GM19035 (cell line): ENCODE results near the gene TMA16.
A peak's percentile ranks its signal among the peaks of the same experiment; 100 is the strongest.
"Not testable (repeated sequence)": the region's sequence is repeated elsewhere in the genome, so short reads cannot be mapped to it uniquely, and the experiment has no call there.

Source experiments
- ATAC-seq: cut with Tn5 transposase; IDR thresholded peaks from one replicate; pipeline ENCODE4 v1.9.1; 2021; ENCODE audit not compliant: unreplicated experiment

Gene TMA16

DNA sequence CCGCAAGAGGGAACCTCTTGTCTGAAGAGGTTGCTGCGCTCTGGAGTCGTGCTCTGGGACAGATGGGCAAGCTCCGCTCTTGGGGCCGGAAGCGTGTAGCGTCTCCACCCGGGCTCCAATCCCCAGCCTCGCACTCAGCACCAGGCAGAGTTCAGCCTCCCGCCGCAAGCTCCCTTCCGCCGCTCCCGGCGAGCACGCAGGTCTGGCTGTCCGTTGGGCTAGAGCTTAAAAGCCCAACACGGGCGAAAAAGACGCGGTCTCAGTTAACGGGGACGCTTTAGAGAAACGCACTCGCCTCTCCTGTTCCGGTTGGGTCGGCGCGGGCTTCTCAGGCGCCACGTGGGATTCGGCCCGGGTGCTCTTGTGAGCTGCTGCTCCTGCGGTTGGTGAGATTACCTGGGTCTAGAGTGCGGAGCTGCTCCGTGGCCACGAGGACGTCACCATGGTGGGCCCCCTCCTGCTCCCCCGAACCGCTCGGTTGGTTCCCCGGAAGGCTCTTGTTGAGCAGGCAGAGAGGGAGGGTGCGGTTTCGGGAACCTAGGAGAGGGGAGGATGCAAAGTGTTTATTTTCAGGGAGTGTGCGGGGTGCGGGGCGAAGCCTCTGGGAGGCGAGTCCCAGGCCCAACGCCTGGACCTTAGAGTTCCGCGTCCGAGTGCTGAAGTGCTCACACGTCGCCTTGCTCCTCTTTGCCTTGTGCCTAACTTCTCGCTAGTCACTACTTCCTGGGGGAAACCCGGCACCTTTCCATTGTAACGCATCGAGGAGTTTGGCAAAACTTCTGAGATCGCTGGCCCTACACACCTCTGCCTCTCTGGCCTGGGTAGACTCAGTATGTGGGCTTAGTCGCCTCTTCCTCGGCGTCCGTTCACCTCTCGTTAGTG is at the start of gene TMA16:
TSS of gene TMA16 (plus strand) at position 331 of the 882 bp plus-strand sequence. CDS start at position 443, 112 bp downstream.
- ATAC-seq: peak; percentile 84

DNA sequence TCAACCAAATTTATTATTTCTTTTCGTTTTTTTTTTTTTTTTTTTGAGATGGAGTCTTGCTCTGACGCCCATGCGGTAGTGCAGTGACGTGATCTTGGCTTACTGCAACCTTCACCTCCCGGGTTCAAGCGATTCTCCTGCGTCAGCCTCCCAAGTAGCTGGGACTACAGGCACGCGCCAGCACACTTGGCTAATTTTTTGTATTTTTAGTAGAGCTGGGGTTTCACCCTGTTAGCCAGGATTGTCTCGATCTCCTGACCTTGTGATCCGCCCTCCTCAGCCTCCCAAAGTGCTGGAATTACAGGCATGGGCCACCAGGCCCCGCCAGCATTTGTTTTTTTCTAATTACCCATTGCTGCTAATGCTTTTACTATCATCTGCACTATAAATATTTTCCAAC is 47.5 kb upstream of the TMA16 start:
- not testable (repeated sequence) for ATAC-seq

DNA sequence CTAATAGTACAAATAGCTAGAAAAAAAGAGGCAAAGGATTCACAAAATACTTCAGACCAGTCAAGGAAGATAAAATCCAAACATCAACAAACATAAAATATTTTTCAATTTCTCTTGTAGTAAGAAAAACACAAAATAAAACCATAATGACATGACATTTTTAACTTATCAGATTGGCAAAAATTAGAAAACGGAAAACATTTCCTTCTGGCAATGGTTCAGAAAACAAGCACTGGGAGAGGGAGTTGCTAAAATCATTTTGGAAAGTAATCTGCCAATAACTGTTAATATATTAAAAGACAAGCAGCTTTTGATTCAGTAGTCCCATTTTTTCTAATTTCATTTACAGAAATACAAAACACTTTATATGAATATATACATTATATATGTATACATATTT is 47.0 kb upstream of the TMA16 start:
- no peak for ATAC-seq

DNA sequence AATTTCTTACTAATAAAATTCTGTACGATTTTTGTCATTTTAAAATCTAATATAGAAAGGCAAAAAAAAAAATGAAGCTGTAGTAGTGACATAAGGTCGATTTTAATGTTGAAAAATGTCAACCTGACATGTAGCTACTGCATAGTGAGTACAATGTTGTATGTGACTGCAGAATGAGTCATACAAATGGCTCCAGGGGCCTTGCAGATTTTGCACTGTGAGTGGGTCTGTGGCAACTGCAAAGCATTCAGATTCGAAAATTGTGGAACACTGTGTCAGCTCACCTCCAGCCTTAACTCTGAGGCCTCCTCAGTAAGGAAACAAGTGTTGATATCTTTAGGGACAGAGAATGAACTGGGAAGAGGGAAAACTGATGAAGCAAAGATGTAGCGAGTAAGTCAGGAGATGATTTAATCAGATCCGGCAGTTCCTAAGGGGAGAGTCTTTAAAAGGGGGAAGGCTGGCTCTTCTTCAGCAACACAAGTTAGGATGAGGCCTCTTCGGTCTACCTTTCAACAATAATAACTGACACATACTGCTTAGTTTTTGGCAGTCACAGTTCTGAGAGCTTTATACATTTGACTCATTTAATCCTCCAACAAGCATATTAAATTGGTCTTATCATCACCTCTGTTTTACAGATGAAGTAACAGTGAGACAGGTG is 45.8 kb upstream of the TMA16 start:
- ATAC-seq: no peak

GRCh38 chr4:163462556-163462955 is 31.9 kb upstream of the TMA16 start:
- no peak for ATAC-seq

DNA sequence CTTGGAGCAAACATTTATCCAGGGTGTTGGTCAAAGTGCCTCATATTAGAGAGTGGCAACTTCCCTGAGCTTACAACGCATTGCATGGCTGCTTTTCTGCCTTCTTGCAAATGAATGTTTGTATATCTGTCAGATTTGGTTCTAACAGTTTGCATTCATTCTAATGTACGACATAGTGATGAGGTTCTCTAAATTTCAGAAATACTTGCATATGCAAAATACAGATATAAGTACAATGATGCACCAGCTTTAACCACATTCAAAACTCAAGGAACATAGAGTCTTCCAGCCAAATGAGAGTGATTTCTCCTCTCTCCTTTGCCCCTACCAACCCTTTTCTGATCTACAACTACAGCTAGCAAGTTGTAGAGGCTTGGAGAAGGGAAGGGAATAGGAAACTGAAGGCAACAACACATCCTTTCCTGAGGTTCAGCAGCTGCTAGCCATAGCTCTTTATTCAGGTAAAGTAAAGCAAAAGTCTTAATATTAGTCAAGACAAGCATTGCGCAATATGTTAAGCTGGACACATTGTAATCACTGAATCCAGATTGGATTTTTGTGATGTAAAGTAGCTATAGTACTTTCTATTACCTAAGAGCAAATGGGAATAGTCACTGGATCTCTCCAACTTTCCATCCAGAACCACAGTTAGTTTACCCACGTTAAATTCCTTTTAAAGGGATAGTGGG is 27.3 kb upstream of the TMA16 start:
- no peak for ATAC-seq

GRCh38 chr4:163470391-163470790 is 24.1 kb upstream of the TMA16 start:
- no peak for ATAC-seq

DNA sequence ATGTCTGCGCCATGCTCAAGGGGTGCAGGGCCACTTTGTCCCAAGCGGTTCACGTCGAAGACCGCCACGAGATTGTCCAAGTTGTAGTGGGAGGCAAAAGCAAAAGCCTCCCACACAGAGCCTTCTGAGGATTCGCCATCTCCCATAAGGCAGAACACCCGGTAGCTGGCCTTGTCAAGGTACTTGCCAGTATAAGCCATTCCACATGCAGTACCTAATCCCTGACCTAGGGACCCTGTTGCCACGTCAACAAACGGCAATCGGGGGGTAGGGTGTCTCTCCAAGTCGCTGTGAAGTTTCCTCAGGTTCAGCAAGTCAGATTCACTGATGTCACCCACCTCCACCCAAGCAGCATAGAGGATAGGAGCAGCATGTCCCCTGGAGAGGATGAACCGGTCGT is 21.4 kb upstream of the TMA16 start:
- ATAC-seq: no peak

GRCh38 chr4:163473576-163473975 is 20.9 kb upstream of the TMA16 start, which contains the start of gene TKTL2:
TSS of gene TKTL2 (minus strand) at chr4:163473754. CDS start at chr4:163473734, 20 bp downstream.
- no peak for ATAC-seq

DNA sequence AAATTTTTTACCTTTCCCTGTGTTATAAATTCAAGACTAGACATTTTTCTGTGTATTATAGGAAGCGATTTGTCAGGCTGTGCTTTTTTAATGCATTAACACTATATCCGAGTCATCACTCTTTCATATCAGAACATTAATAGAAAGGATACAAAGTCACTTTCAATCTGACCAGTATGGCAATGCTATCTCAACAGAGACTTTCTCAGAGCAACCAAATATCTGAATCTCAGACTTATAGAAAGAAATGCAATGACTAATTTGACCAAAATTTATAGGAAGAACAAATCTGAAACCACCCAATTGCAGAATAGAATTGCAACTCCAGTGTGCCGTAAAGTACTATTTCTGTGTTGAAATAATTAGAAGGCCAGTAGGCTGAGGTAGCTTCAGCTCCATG is 20.5 kb upstream of the TMA16 start:
- ATAC-seq: no peak

- no peak for ATAC-seq
Measured at GRCh38 chr4:163476761-163477438, 17.6 kb upstream of the TMA16 start.

- ATAC-seq: no peak
Measured at GRCh38 chr4:163482190-163482589, 12.3 kb upstream of the TMA16 start.

GRCh38 chr4:163484906-163485305 is 9.6 kb upstream of the TMA16 start:
- peak; percentile 46 for ATAC-seq

GRCh38 chr4:163485589-163485988 is 8.9 kb upstream of the TMA16 start:
- ATAC-seq: no peak

- ATAC-seq: no peak
Measured at GRCh38 chr4:163486321-163486720, 8.2 kb upstream of the TMA16 start.

DNA sequence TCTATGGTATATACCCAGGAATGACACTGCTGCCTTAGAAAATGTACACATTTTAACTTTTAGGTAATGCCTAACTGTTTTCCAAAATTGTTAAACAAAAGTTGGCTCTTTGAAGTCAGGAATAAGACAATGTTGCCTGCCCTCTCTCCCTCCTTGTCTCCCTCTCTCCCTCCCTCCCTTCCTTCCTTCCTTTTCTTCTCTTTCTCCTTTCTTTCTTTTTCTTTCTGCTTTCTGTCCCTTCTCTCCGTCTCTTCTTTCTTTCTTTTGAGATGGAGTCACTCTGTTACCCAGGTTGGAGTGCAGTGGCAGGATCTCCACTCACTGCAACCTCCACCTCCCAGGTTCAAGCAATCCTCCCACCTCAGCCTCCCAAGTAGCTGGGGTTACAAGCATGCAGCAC is 4.6 kb upstream of the TMA16 start:
- no peak for ATAC-seq

- ATAC-seq: no peak
Measured at GRCh38 chr4:163492951-163493504, 1.5 kb upstream of the TMA16 start.

- no peak for ATAC-seq
Measured at GRCh38 chr4:163493643-163494359, 689 bp upstream of the TMA16 start.

GRCh38 chr4:163495900-163496299 is 1.4 kb downstream of the TMA16 start:
- peak; percentile 14 for ATAC-seq

- ATAC-seq: no peak
Measured at GRCh38 chr4:163500586-163500985, 6.1 kb downstream of the TMA16 start.
